ENCODE measurements around the gene HERPUD1. TPM values are rescaled to one million over a fixed set of nuclear protein-coding genes. Genes with fewer than 3 reads are reported as not detected.

The HERPUD1 gene
- total RNA-seq, 2 experiments from 2014 or later = 142 to 150 TPM

GRCh38 chr16:56960681-56961281 lies 28.8 kb downstream of the HERPUD1 start:
- Mint-ChIP-seq H3K9me3 (no peaks in the 10 kb centered on the region), H3K27me3 (no peaks in the 10 kb centered on the region), H3K4me3 (no peak overlapping the region), H3K27ac (no peak overlapping the region), H3K36me3 (ENCODE audit: low read depth) (no peaks in the 10 kb centered on the region), H3K4me1 (ENCODE audit: low read depth) (peaks cover 16% of the 10 kb centered on the region)
- TF ChIP-seq CTCF (IDR thresholded peaks at IDR 0.05) = no peak
- intact Hi-C loops (cut with micrococcal nuclease) = loop anchor here (10.0 kb wide), 1 partner anchor 224 kb away; the partner anchor contains the start of genes PSME3IP1 and RSPRY1
- ChIA-PET POLR2A (interaction anchor here (0.6 to 1.1 kb wide), 3 partner anchors 21 to 525 kb away, joined by 3 read pairs; no protein-coding TSS in a partner anchor), CTCF (interaction anchor here (0.9 to 7.0 kb wide), 5 partner anchors 8 to 93 kb away, joined by 3 to 93 read pairs (median 7); no protein-coding TSS in a partner anchor)
- DNase-seq (no peak), ATAC-seq (no peak)

- ATAC-seq = no peak
- Mint-ChIP-seq H3K27me3 (no peaks in the 10 kb centered on the region), H3K4me3 (no peak overlapping the region), H3K4me1 (ENCODE audit: low read depth) (peaks cover 22% of the 10 kb centered on the region), H3K9me3 (no peaks in the 10 kb centered on the region), H3K36me3 (ENCODE audit: low read depth) (no peaks in the 10 kb centered on the region), H3K27ac (no peak overlapping the region)
- no peak for DNase-seq
- ChIA-PET CTCF (interaction anchor here (0.9 to 7.0 kb wide), 6 partner anchors 8 to 94 kb away, joined by 3 to 93 read pairs (median 30); no protein-coding TSS in a partner anchor), POLR2A (interaction anchor here (0.6 to 1.1 kb wide), 3 partner anchors 22 to 524 kb away, joined by 3 read pairs; no protein-coding TSS in a partner anchor)
- TF ChIP-seq CTCF (IDR thresholded peaks at IDR 0.05) = no peak
- intact Hi-C loops (cut with micrococcal nuclease) = loop anchor here (10.0 kb wide), 1 partner anchor 223 kb away; the partner anchor contains the start of genes PSME3IP1 and RSPRY1
These were observed 29.4 kb downstream of the HERPUD1 start for GRCh38 chr16:56961386-56961785.

- Mint-ChIP-seq H3K4me1 (ENCODE audit: low read depth) (peaks cover 22% of the 10 kb centered on the region), H3K9me3 (no peaks in the 10 kb centered on the region)
- no peak for TF ChIP-seq CTCF (IDR thresholded peaks at IDR 0.05)
These were observed 29.9 kb downstream of the HERPUD1 start, which contains the start of gene CETP for GRCh38 chr16:56961851-56962281. CETP (plus strand) TSS chr16:56961950; CDS start chr16:56961980, 30 bp downstream.

GRCh38 chr16:56964243-56965148 lies 32.6 kb downstream of the HERPUD1 start:
- no peaks in the 10 kb centered on the region for H3K9me3 Mint-ChIP-seq
- CTCF ChIA-PET = interaction anchor here (0.6 to 7.0 kb wide), 65 partner anchors 11 to 373 kb away, joined by 3 to 93 read pairs (median 4); partner anchors contain the start of genes CPNE2 and NLRC5
- DNase-seq = peak; percentile 100
- POLR2A ChIA-PET = interaction anchor here (0.6 to 3.7 kb wide), 15 partner anchors 10 to 141 kb away, joined by 3 to 34 read pairs (median 4); partner anchors contain the start of gene NLRC5
- peak overlapping the region; percentile 94 for H3K27ac Mint-ChIP-seq
- intact Hi-C loops (cut with micrococcal nuclease) = loop anchor here (1.0 to 10.0 kb wide), 2 partner anchors 78 to 220 kb away; partner anchors contain the start of genes PSME3IP1 and RSPRY1
- H3K36me3 Mint-ChIP-seq (ENCODE audit: low read depth) = no peaks in the 10 kb centered on the region
- no peak overlapping the region for H3K4me3 Mint-ChIP-seq
- peaks cover 23% of the 10 kb centered on the region for H3K4me1 Mint-ChIP-seq (ENCODE audit: low read depth)
- peak; percentile 99 for TF ChIP-seq CTCF (IDR thresholded peaks at IDR 0.05)
- H3K27me3 Mint-ChIP-seq = no peaks in the 10 kb centered on the region
- peak; percentile 92 for ATAC-seq

More at GRCh38 chr16:56961851-56962281, 29.9 kb downstream of the HERPUD1 start, which contains the start of gene CETP:
- DNase-seq = no peak
- Mint-ChIP-seq H3K36me3 (ENCODE audit: low read depth) (no peaks in the 10 kb centered on the region), H3K27ac (no peak within 1 kb of the TSS), H3K4me3 (no peak within 1 kb of the TSS), H3K27me3 (no peaks in the 10 kb centered on the region)
- POLR2A ChIA-PET = interaction anchor here (0.8 to 1.1 kb wide), 3 partner anchors 17 to 80 kb away, joined by 3 read pairs; no protein-coding TSS in a partner anchor
- ATAC-seq = no peak
- CTCF ChIA-PET = interaction anchor here (0.9 to 7.0 kb wide), 6 partner anchors 9 to 94 kb away, joined by 3 to 93 read pairs (median 30); no protein-coding TSS in a partner anchor
- intact Hi-C loops (cut with micrococcal nuclease) = loop anchor here (10.0 kb wide), 1 partner anchor 223 kb away; the partner anchor contains the start of genes PSME3IP1 and RSPRY1
